ENCODE results near the gene FASN. TPM values are rescaled to one million over a fixed set of nuclear protein-coding genes. Genes with fewer than 3 reads are reported as not detected.
"Not testable (repeated sequence)": the region's sequence is repeated elsewhere in the genome, so short reads cannot be mapped to it uniquely, and the experiment has no call there.

The FASN gene
- total and polyA plus RNA-seq, 2 donors (not counting 1 experiment from before 2014, with no cell fraction given), result 36.8 to 242 TPM

- Histone ChIP-seq H3K9me3 (ENCODE audit: control insufficient read depth, insufficient read depth, low read depth, low read length) (no peaks in the 10 kb centered on the region), H3K27me3 (ENCODE audit: control insufficient read depth, insufficient read depth, low read length) (no peaks in the 10 kb centered on the region), H3K79me2 (ENCODE audit: control insufficient read depth, insufficient read depth, low read length) (no peaks in the 10 kb centered on the region), H4K20me1 (ENCODE audit: control insufficient read depth, extremely low read depth, insufficient read depth, low read length) (no peaks in the 10 kb centered on the region), H3K36me3 (ENCODE audit: control insufficient read depth, insufficient read depth, low read length) (no peaks in the 10 kb centered on the region), H3K9ac (ENCODE audit: insufficient read depth, low read length) (no peak overlapping the region), H2AFZ (ENCODE audit: low read length) (no peak overlapping the region), H3K27ac (ENCODE audit: insufficient read depth, low read length) (no peak overlapping the region), H3K4me1 (ENCODE audit: control insufficient read depth, extremely low read depth, insufficient read depth, low read length) (no peaks in the 10 kb centered on the region), H3K4me3 (replicated peaks in 1 of 4; ENCODE audit: control extremely low read depth in 1 of 4, insufficient read depth in 1 of 4, low read depth in 3 of 4, low read length in 4 of 4) (no peak overlapping the region), H3K4me2 (ENCODE audit: extremely low read depth, insufficient read depth, low read length) (no peak overlapping the region)
- TF ChIP-seq EZH2 (IDR thresholded peaks at IDR 0.05; ENCODE audit: low read length, missing control alignments), result no peak
- no peak for TF ChIP-seq CTCF (conservative IDR thresholded peaks at IDR 0.05 in 1 of 2, IDR thresholded peaks at IDR 0.05 in 1 of 2; ENCODE audit: low read depth in 1 of 2, low read length in 2 of 2)
- DNase-seq (ENCODE audit: low read depth in 2 of 2), result no peak
Observed at GRCh38 chr17:82145550-82146155, 47.6 kb upstream of the FASN start.

- TF ChIP-seq CTCF (conservative IDR thresholded peaks at IDR 0.05 in 1 of 2, IDR thresholded peaks at IDR 0.05 in 1 of 2; ENCODE audit: low read depth in 1 of 2, low read length in 2 of 2), result no peak
- TF ChIP-seq EZH2 (IDR thresholded peaks at IDR 0.05; ENCODE audit: low read length, missing control alignments), result no peak
- Histone ChIP-seq H3K4me2 (ENCODE audit: extremely low read depth, insufficient read depth, low read length) (no peak overlapping the region), H3K4me1 (ENCODE audit: control insufficient read depth, extremely low read depth, insufficient read depth, low read length) (no peaks in the 10 kb centered on the region), H3K9me3 (ENCODE audit: control insufficient read depth, insufficient read depth, low read depth, low read length) (no peaks in the 10 kb centered on the region), H3K27me3 (ENCODE audit: control insufficient read depth, insufficient read depth, low read length) (no peaks in the 10 kb centered on the region), H2AFZ (ENCODE audit: low read length) (no peak overlapping the region), H3K79me2 (ENCODE audit: control insufficient read depth, insufficient read depth, low read length) (no peaks in the 10 kb centered on the region), H3K9ac (ENCODE audit: insufficient read depth, low read length) (no peak overlapping the region), H3K27ac (ENCODE audit: insufficient read depth, low read length) (no peak overlapping the region), H4K20me1 (ENCODE audit: control insufficient read depth, extremely low read depth, insufficient read depth, low read length) (no peaks in the 10 kb centered on the region), H3K36me3 (ENCODE audit: control insufficient read depth, insufficient read depth, low read length) (no peaks in the 10 kb centered on the region), H3K4me3 (replicated peaks in 1 of 4; ENCODE audit: control extremely low read depth in 1 of 4, insufficient read depth in 1 of 4, low read depth in 3 of 4, low read length in 4 of 4) (no peak overlapping the region)
- DNase-seq (ENCODE audit: low read depth in 2 of 2), result no peak
Observed at GRCh38 chr17:82143333-82143732, 45.3 kb upstream of the FASN start.

GRCh38 chr17:82139961-82140360 lies 41.9 kb upstream of the FASN start:
- not testable (repeated sequence) for H3K36me3 ChIP-seq (ENCODE audit: control insufficient read depth, insufficient read depth, low read length); H3K79me2 ChIP-seq (ENCODE audit: control insufficient read depth, insufficient read depth, low read length); H3K4me3 ChIP-seq (replicated peaks in 1 of 4; ENCODE audit: control extremely low read depth in 1 of 4, insufficient read depth in 1 of 4, low read depth in 3 of 4, low read length in 4 of 4); DNase-seq (ENCODE audit: low read depth in 2 of 2); H3K4me1 ChIP-seq (ENCODE audit: control insufficient read depth, extremely low read depth, insufficient read depth, low read length); H4K20me1 ChIP-seq (ENCODE audit: control insufficient read depth, extremely low read depth, insufficient read depth, low read length); H3K27ac ChIP-seq (ENCODE audit: insufficient read depth, low read length); H3K4me2 ChIP-seq (ENCODE audit: extremely low read depth, insufficient read depth, low read length); H2AFZ ChIP-seq (ENCODE audit: low read length); H3K27me3 ChIP-seq (ENCODE audit: control insufficient read depth, insufficient read depth, low read length); H3K9ac ChIP-seq (ENCODE audit: insufficient read depth, low read length); H3K9me3 ChIP-seq (ENCODE audit: control insufficient read depth, insufficient read depth, low read depth, low read length)
